CD4-positive, alpha-beta T cell treated with Interferon alpha-2 for 1 hour (primary cell): ENCODE measurements around the gene EMP2.

Experiments used
- DNase-seq, 2 donors: peaks; one replicate each; pipeline ENCODE4 v3.0.0-alpha.2; 2020 to 2022

The EMP2 gene

DNA sequence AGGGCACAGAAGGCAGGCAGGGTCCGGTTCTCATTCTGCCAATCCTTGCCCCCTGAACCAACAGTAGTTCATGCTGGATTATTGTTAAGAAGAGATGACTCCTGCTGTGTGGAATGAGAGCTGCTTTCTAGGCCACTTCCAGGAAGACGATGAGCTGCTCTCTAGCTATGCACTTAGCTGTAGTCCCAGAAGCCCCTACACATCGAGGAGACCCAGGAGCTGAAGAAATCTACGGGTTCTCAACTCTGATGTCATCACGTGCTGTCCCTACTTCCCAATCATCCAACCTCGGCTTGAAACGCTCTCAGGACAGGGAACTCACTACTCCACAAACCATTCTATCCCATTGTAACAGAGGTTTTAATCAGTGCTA lies 29.0 kb upstream of the EMP2 start:
- DNase-seq: no peak

DNA sequence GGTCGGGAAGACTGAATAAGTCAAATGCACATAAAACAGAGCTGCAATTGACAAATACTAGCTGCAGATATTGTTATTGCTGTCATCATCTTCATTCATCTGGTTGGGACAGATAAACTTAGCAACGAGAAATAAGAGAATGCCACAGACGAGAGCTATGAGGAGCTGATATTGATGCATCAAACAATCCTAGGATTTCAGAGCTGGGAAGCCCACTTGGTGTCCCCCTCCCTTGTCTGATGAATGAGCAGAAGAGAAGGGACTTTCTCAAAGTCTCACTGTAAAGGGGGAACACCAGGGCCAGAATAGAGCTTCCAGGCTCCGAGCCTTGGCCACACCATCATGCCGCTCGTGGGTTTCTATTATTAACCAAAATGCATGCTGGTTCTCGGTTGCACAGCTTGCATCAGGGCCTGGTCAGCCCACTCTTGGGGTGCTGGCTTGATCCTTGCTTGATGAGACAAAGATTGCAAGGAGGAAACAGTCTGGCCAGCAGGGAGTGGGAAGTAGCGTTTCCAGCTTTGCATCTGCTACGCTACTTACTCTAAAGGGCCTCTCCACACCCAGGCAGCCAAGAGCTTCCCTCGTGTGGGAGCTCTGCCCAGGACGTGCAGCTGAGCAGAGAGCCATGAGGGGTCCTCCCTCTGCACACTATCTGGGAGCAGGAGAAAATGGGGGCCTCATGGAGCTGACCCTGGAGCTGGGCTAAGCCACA lies 28.4 kb upstream of the EMP2 start:
- DNase-seq: no peak

DNA sequence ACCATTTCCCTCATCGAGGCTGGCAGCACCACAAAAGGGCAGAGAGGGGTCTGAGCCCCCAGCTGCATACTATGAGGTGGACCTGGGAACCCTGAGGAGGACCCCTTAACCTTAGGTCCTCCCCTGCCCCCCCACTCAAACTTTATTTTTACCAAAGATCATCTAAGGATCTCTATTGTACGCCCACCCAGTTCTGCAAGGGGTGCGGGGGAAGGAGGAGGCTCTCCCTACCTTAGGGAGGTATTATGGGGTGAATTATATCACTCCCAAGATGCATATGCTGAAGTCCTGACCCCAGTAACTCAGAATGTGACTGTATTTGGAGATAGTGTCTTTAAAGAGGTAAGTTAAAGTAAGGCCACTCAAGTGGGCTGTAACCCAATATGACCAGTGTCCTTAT lies 26.8 kb upstream of the EMP2 start:
- DNase-seq: no peak

DNA sequence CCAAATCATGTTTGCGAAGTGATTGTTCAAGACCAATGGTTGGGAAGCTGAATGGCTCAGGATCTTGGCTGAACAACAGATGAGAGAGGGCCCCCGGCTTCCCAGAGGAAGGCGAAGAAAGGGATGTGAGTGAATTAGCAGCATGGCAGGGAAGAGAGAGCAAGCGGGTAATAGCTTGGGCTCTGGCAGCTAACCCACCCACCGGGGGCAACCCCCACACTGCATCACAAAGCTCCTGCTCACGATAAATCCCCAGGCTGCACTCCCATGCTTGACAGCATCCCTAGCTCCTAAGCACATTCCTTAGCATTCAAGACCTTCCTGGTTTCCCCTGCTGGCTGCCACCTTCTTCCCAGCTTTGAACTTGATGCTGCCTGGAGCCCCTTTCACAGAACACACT lies 26.2 kb upstream of the EMP2 start:
- no peak for DNase-seq

DNA sequence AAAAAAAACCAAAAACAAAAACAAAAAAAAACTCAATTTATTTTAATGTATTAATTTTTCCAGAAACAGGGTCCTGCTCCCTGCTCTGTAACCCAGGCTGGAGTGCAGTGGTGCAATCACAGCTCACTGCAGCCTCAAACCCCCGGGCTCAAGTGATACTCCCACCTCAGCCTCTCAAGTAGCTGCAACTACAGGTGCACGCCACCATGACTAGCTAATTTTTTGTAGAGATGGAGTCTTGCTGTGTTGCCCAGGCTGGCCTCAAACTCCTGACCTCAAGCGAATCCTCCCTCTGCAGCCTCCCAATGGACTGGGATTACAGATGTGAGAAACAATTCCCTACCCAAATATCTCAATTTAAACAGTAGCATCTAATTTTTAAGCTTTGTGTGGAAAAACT lies 25.2 kb upstream of the EMP2 start:
- DNase-seq: no peak

DNA sequence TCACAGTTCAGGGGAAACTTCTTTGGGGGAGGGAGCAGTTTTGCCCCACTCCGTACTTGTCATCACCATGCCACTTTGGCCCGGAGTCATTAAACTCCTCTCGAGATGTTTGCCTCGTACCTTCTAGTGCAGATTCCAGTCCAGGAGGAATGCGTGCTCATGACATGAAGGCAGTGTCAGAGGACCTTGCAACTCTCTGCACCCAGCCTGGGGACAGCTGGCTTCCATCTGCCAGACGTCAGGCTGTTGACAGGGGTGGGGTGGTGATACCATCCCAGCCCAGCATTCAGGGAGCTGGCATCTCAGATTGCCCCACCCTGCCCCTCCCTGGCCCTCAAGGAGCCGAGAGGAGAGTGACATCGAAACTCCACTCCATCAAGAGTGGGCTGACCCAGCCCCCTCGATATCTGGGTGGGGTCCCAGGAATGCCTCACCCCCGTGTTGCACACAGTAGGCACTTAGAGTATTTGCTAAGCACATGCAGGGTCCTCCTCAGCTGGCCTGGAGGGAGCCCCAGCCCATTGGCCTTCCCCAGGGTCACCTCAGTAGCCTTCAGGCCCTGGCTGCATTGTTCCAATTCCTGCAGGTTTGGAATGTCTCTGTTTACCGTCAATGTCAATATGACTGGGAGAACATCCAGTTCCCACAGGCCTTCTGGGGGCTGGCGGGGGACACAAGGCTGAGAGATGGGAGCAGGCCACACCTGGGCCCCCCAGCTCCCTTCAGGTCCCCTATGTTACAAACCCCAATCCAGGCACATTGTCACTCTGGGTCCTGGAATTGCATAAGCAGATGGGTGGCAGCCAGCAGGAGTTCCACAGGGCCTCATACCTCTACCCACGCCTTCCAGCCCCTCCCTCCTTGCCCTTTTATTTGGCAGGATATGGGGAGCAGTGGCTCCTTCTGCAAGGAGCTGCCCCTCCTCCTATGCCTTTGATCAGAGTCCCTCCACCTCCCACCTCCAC lies 21.3 kb upstream of the EMP2 start:
- no peak for DNase-seq

DNA sequence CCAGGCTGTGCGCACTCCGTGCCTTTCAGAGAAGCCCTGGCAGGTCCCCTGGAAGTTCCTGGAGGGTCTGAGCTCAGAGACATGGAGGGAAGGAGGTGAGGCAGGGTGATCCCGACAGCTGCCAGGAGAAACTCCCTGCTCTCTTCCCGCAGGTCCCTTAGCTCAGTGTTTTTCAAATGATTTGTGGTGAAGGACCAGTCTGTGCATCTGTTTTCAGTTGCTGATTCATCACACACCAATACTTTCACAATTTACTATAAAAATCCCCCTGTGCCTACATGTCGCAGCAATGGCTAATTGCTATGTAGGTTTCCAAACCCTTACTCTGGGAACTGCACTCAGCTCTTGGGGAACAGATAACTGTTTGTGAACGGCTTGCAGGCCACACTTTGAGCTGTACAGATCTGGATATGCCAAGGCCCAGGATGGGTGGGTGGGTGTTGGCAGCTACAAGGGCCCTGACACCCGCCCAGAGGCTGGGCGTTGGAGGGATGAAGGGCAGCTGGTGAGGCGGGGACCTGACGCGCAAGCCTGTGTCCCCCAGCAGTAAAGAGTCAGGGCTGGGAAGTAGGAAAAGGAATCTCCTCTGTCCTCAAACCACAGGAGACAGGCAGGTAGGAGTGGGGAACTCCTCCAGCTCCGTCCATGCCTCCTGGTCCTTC lies 20.5 kb upstream of the EMP2 start:
- DNase-seq: no peak

DNA sequence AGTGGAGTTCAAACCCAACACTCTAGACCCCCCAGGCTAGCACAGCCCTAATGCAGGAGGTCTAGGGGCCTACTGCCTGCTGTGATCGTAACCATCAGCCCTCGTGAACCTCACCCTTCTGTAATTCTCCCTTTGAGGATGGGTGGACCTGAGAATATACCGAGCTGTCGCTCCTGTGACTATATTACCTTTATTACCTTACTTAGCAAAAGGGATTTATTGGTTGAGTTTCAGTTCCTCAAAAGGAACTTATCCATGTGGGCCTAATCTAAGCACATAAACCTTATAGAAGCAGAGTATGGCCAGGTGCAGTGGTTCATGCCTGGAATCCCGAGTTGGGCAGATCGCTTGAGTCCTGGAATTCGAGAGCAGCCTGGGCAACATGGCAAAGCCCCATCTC lies 19.2 kb upstream of the EMP2 start:
- no peak for DNase-seq

DNA sequence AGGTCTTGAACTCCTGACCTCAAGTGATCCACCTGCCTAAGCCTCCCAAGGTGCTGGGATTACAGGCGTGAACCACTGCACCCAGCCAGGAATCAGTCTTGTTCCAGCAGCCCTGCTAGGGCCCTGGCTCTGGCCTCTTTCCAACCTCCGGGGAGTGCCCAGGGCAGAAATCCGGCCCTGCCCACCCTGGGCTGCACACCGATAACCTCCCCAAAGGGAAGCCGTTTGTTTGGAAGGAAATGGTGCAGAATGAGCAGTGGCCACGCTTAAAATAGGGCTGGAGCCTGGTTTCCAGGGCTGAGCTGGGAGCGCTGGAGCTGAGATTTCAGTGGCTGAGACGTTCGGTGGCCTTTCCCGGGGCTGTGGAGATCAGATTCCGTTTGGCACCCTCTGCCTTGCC lies 17.8 kb upstream of the EMP2 start:
- no peak for DNase-seq

DNA sequence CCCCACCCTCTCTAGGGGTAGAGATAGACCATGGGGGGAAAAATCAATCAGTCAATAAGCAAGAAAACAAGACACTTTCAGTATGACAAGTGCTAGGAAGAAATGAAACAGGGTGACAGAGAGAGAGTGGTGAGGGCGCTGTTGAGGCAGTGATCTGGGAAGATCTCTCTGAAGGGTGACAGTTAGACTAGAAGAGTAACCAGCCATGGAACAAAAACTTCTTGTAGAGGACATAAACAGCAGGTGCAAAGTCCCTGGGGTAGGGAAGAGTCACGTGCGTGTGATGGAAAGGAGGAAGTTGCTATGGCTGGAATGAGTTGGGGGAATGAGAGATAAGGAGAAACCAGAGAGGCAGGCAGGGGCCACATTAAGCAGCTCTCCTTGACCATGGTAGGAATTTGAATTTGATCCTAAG lies 16.8 kb upstream of the EMP2 start:
- DNase-seq: no peak

DNA sequence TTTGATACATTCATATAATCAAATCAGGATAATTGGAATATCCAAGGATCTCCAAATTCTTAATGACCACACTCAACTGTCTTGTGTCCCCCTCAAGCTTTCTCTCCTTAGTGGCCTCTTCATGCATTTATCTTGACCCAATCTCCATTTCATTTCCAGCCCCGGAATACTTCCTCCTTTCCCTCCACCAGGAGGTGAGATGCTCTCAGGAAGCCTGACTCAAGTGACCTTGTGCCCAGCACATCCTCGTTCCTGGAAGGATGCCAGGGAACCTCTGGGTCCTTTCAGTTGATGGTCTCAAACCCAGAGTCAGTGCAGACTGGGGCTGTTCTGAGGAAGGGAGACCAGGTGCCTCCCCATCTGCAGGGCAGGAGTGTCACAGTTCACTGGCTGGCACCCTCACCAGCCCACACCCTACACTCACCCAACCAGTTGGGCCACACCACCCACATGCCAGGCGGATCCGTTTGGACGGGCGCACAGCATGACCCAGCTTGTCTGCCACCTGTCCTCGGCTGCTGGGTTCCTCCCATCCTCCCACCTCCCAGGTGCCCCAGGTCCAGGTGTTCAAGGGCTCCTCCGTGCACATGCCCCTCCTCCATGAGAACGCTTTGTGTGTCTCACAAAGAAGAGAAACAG lies 14.0 kb upstream of the EMP2 start:
- no peak for DNase-seq

DNA sequence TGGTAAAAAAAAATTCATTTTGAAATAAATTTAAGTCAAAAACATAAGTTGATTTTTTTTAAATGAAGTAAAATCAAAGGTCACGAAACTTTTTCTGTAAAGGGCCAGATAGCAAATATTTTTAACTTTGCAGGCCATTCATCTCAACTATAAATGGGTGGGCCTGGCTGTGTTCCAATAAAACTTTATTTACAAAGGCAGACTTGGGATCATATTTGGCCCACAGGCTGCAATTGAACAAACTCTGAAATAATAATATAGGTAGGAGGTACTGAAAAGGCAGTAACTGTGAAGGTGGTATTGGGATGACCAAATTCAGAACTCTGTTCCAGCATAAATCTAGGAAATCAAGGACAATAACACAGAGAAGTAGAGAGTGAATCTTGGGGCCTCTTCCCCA lies 12.2 kb upstream of the EMP2 start:
- no peak for DNase-seq

DNA sequence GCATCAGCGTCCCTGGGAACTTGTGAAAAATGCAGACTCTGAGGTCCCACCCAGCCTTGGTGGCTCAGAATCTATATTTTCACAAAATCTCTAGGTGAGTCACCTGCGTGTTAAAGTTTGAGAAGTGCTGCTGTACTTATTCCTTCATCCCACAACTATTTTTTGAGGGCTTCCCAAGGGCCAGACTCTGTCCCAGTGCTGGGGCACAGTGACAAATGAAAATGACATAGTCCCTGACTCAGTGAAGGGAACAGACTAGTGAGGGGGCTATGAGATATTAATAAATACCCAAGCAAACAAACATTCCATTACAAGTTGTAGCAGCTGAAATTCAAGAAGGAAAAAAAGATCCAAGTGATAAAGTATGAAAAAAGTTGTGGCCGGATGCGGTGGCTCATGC lies 9.9 kb upstream of the EMP2 start:
- DNase-seq: no peak

DNA sequence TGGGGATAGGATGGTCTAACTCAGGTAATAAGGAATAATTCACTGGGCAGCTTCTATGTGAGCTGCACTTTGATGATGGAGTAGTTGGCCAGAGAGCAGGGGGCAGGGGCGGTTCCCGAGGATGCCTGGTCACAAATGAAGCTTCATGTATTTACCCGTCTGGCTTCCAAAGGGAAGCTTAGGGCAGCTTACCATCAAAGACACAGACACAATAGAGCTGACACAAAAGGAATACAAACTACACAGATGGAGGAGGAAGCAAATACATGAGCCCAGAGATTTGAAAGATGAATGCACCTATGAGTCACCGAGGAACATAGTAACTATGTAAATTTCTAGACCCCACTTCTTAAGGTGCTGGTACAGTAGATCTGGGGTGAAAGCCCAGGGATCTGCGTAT lies 8.7 kb upstream of the EMP2 start:
- no peak for DNase-seq

DNA sequence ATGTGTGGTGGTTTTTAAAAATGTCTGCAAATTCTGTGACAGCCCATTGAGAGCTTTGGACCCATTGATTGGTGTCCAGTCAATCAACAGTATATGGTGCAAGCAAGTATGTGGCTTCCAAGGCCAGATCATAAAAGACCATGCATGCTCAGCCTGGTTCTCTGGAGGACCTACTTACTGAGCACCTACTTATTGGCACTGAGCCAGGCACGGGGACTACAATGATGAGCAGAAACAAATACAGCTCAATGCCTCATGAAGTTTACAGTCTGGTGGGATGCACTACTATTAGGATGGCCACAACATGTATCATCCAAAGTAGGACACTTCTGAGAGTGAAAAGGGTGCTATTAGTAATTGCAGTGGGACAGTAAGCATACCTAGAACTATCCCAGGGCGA lies 7.2 kb upstream of the EMP2 start:
- no peak for DNase-seq

DNA sequence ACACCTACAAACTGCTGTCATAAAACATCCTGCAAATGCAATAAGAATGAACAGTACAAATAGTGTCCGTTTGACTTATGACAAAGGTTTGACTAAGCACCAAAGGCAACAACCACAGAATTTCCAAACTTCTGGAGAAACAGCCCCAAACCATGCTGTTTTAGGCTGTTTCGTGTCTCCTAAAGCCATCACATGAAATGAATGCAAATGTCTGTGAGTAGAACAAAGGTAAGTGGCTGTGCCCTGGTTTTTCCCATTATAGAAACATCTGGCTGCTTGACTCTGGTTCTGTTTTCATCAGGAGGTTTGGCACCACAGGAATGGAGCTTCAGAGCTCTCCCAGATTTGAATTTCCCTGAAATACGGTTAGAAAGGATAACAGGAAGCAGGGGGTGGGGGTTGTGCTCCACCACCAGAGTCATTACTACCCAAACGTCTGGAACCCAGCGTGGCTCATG lies 4.6 kb upstream of the EMP2 start:
- no peak for DNase-seq

DNA sequence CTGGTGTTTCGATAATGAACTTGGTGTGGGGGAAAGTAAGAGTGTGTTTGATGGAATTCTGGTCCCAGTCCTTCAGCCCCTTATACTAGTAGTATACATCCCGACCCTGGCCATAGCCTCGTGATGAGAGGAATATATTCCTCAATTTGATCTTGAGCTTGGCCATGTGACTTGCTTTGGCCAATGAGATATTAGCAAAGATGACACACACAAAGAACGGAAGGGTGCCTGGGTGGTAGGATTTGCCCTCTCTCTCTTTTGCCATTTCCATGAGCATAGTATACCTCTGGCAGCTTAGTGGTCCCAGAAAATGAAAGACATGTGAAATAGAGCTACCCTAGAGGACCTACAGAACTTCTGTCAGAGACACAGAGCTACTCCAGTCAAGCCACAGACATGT lies 2.9 kb upstream of the EMP2 start:
- no peak for DNase-seq

DNA sequence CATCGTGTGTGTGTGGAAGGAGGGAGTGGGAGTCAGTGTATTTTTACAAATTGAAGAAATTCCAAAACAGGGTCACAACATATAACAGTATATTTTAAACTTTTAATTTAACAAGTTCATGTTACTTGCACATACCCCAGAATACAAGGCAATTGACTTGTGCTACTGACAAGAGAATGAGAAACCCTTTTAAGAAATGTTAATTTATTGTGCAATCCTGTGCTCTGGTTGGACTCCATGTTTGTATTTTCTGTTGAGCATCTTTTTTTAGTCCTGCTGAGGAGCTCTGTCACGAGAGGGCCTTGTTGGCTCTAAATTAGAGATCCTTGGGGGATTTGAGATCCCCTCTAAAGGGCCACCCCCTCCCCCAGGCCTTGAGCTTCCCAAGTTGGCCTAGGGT lies 1.1 kb upstream of the EMP2 start:
- DNase-seq: no peak

DNA sequence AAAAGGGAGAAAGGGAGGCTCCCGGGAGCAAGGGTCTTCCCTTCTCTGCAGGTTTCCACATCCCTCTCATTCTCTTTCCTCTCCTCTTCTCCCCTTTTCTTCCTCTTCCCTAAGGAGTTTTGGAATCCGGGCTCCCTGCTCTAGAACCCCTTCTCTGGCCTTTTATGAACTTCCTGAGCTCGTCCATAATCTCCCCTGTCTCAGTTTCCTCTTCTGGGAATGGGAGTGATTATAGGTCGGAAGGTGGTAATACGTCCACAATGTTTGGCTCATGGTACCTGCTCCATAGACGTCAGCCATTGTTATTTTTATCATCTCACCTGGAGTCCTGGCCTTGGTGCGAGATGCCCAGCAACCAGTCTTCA lies 467 bp upstream of the EMP2 start:
- no peak for DNase-seq

DNA sequence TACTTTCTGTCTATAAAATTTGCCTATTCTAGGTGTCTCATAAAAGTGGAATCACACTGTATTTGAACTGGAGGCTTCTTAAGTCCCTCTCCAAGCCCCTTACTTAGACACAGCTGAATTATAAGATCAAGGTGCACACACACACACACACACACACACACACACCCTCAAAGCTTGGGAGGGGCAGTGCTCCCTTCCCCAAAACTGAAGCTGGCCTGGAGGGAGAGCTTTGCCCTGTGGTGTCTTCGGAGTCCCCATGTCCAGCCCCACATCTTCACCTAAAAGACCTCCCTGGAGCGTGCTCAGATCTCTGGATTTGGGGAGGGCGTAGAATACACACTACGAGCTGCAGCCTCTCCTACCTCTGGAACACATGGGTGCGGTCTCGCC lies 828 bp downstream of the EMP2 start:
- DNase-seq: no peak

DNA sequence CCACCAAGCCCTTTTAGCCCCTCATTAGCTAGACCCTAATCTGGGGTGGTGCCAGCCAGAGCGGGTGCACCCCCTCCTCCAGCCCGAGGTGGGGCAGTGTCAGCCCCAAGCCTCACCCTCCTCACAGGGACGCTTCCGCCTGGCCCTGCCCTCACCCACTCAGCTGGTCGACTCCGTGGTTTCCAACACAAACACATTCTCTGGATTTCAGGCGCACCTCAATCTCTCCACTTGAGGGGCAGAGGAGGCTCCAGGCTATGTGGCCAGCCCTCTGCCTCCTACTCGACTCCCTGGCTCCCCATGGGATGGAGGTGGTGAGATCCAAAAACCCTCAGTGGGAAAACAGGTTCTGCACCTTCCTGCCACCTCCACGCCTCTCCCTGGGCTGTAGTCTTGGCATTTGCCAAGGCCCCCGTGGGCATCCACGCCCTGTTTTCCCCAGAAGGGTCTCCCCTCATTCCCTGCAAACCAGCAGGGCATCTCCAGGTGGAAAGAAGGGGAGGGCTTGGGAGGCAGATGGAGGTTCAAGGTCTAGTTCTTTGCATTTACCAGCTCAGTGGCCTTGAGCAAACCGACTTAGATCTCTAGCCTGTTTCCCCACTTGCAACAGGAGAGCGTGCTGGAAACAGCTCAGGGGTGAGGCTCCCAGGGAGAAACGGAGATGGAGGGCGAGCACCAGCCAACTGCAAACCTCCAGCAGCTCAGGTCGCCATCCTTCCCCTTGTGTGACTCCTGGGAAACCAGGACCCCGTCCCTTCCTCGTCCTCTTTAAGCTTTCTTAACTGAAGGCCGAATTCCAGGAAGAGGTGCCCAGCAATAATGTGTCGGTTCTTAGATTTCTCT lies 1.7 kb downstream of the EMP2 start:
- no peak for DNase-seq
